Ureter (tissue), 1 donor: Measurements from ENCODE around the gene SOX8. TPM values are rescaled to one million over a fixed set of nuclear protein-coding genes. Genes with fewer than 3 reads are reported as not detected.

Source experiments
- DNase-seq: peaks from one replicate; pipeline ENCODE4 v3.0.0-alpha.2; 2020; ENCODE audit warnings: low spot score
- total RNA-seq: library from RNA; stranded (reverse); gene quantifications from one replicate; pipeline ENCODE4 v1.2.4, GENCODE V29; 2023
- donor health status: DM: yes; HTN: yes; CAD: no.

The SOX8 gene
- total RNA-seq, 1 donor from 2014 or later = 0.73 TPM

DNA sequence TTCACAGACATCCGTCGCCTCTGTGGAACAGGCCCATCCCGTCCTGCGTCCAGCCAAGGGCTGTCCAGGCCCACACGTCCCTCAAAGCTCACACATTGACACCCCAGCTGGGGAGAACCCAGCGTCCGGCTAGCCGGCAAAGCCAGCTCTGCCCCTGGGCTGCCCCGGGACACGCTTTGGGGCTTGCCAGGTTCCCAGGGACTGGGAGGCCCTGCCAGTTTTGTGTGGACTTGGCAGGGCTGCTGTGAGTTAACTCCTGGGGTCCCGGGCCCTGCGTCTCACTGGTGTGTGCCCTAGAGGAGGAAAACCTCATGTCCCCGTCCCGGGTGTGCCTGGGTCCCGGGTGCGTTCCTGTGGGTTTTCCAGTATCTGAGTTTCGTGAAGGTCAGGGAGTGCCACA is 6.3 kb downstream of the SOX8 start:
- no peak for DNase-seq

DNA sequence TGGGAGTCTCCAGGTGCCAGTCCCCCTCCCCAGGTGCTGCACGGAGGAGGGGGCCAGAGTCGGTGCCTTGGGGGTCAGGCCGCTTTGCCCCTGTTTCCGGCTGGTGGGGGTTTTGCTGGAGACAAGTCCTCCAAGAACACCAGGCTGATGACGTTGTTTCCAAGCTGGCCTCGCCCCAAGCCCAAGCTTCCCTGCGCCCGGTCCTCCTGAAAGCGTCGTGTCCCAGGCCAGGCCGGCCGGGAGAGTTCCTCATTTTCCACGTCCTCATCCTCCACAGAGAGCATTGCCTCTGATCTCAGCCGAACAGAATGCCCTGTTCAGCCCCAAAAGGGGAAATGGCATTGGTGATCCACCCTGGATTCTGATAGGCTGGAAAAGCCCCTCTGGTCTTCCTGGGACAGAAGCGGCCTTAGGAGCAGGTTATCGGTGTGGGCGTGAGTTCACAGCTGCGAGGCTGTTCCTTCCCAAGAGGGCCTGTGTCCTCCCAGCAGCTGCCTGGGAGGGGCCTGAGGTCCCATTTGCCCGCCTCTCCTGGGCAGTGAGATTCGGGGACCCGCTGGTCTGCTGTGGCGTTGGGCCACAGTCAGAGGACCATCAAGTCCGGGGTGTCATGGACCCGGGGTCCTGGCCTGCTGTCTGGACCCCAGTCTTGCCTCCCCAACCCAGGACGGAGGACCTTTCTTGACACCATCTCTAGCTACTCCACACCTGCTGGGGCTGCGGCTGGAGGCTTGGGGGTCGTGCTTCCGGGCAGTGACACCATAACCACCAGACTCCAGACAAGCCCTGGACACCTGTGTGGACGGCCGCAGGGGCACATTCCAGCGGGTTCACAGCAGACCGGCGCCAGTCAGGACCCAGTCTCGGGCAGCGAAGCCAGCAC is 7.1 kb downstream of the SOX8 start:
- DNase-seq = no peak

DNA sequence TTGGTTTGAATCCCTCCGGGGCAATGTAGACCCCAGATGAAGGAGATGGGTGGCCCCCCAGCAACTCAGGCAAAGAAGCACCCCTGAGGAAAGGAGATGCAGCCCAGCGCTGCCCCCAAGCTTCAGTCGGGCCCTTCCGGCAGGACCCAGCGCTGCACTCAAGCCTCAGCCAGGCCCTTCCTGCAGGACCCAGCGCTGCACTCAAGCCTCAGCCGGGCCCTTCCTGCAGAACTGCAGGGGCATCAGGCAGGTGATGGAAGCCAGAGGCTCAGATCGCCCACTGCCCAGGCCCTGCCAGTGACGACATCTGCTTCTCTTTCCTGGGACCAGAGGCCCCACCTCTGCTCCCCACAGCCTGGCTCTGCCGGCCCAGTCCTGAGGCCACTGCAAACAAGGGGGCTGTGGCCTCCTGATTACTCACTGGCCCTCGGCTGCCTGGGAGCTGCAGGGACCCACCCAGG is 7.8 kb downstream of the SOX8 start:
- no peak for DNase-seq

DNA sequence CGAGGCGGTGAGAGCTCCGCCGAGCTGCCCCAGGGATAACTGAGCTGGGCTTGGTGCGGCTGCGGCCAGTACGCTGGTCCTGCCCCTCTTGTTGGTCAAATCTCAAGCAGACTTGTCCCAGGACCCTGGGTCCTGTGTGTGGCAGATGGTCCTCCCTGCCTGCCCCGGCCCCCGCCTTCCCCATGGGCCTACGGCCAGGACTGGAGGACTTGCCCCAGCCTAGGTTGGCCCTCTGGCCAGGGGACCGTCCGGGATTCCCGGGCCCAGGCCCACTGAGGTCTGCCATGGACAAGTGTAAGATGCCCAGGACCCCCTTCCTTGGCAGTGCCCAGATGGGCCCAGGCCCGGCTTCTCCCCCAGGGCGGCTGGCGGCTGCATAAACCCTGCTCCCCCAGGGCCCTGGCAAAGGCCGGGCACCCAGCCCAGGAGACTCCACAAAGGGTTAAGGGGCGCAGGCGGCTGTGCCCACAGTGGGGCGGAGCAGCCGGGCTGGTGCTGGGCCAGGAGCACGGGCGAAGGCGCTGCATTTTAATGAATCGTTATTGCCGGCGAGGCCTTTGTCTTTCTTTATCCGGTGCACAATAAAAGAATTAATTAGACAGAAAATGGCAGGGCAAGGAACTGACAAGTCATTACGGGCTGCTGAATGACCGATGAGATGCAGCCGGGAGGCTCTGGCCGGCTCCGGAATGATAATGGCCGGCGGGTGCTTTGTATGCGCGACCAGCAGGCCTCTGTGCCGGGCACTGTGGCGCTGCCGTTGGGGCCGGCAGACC is 9.1 kb downstream of the SOX8 start:
- no peak for DNase-seq

DNA sequence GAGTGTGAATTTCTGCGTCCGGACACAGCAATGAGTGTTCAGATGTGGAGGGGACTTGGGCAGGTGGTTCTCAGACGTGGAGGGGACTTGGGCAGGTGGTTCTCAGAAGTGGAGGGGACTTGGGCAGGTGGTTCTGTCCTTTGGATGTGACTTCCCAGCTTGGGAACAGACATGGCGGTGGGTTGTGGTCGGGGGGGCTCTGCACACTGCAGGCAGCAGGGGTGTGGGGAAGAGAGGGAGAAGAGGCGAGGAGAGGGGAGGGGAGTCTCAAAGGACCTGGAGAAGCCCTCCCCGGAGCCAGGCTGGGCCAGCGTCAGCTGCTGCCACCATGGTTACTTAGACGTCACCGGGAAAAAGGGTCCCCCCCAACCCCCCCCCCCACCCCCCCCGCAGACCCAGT is 9.8 kb downstream of the SOX8 start:
- DNase-seq = no peak

DNA sequence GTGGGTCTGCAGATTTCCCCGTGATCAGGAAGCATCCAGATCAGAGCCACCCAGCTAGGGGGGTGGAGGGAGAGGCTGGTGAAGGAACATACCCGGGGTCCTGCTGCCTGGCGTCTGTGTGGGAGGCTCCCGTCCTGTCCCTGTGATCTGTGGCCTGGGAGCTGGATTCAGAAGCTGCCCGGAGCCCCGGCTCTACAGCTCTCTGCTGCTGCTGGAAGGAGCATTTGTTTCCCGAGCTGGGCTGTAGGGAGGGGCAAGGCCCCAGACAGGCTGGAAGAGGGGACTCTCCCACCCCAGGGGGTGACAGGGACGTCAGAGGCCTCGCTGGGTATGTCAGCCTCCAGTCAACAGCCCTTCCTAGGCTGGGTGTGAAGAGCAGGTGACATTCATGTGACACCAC is 10.2 kb downstream of the SOX8 start:
- DNase-seq = no peak

DNA sequence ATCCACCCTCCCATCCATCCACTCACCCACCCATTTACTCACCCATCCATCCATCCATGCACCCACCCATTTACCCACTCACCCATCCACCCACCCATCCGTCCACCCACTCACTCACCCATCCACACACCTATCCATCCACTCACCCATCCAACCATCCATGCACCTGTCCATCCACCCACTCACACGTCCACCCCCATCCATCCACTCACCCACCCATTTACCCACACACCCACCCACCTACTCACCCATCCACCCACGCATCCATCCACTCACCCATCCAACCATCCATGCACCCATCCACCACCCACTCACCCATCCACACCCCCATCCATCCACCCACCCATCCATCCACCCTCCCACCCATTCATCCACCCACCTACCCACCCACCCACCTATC is 12.2 kb downstream of the SOX8 start:
- no peak for DNase-seq

DNA sequence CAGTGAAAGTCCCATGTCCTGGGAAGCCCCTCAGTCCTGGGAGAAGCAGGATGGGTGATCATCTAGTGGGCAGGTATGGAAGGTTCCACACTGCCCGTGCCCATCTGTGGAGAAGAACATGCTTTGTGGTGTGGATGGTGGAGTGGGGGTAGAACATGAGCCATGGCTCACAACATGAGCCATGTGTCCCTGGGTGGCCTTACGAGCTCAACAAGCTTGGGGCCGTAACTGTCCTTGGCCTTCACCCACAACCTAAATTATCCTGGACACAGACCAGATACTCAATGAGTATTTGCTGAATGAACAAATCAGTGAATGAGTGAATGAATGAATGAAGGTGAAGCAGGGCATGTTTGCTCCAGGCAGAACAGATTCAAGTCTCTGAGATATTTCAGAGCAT is 13.5 kb downstream of the SOX8 start:
- DNase-seq = no peak

DNA sequence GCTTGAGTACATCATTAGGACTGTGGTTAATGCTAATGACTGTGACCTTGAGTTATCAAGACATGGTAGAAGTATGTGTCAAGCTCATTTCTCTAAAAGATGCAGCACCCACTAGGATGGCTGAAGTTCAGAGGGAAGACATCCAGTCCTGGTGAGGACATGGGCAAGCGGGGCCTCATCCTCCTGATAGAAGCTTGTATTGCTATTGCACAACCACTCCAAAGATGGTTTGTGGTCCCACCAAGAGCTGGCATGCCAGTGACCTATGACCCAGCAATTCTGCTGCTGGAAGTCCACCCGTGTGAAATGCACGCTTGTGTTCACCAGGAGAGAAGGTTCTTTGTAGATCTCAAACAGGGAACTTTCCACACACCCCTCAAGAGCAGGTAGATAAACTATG is 14.2 kb downstream of the SOX8 start:
- no peak for DNase-seq

DNA sequence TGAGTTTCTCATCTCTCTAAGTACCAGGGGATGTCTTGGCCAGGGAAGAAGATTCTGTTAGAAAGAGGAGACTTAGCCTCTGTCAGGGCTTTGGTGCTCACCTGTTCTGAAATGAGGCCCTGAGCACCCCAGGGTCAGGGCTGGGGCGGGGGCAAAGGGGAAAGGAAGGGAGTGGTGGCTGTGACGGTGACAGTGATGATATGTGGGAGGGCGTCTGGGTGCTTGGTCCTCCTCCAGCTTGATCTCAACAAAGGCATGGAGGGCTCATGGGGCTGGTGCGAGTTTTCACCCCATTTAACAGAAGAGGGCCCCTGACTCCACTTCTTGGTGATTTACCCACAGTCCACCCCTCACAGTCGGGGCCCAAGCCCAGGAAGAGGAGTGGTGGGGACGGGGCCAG is 15.1 kb downstream of the SOX8 start:
- no peak for DNase-seq

DNA sequence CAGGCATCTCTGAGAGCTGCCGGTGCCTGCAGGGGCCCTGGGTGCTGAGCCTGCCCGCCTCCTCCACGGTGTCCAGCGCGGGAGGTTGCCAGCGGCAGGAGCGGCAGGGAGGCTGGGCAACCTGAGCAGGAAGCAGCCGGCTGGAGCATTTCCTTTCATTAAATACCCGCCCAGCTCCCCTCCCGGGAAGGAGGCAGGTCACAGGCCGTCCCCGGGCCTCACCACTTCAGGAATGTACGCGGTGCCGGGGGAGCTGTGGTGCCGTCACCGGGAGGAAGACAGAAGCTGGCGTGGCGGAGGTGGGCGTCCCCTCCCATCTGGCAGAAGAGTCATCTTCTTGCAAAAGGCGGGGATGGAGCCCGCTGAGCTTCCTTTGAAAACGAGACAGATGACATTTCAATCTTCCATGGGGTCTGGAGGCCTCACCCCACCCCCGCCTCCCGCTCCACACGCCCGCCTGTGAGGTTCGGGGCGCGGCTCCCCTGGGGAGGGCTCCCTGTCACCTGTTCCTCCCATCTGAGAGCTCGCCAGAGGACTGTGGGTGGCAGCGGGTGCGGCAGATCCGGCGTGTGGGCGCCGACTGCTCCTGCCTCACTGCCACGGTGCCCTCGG is 16.0 kb downstream of the SOX8 start:
- DNase-seq = peak; percentile 76

DNA sequence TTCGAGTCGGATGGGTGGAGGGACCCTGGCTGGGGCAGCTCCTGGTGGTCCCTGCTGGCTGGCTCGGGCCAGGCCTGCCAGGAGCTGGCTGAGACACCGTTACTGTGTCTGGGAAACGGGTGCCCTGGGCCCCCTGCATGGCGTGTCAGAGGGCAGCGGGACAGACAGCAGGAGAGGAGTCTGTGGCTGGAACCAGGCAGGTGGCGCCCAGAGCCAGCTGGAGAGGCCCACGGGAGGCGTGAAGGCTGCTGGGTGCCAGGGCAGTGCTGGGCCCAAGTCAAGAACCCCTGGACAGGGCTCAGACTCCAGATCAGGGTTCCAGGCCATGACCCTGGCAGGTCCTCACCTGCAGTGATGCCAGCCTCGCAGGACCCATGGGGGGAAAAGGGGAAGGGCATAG is 16.6 kb downstream of the SOX8 start:
- no peak for DNase-seq

DNA sequence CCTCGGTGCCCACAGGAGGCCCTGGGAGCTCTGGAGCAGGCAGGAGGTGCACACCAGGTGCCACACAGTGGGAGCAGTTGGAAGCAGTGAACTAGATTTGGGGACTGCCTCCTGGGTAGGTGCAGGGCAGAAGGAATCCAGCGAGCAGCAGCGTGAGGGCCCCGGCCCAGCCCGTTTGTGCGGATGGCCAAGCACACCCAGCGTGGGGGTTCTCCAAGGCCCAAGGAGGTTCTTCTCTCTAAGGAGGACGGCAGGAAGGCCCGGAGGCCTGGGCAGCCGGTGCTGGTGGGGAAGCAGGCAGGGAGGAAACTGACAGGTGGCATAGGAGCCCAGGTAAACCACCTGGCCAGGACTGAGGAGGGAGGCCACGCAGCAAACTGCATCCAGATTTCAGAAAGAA is 17.0 kb downstream of the SOX8 start:
- no peak for DNase-seq

DNA sequence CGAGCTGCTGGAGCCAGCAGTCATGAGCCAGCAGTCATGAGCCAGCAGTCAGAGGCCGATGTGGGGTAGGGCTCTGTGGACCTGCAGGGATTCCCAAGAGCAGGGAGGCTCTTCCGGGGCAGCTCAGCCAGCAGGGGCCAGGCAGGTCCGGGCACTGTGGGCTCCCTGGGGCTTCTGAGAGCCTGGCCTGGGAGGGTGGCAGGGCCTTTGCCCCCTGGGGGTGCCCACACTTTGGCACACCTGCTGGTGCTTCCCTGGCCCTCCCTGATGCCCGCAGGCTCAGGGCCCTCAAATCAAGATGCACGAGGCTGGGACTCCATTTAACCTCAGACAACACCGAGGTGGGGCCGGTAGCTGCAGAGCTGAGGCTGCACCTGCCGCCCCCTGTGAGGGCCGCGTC is 18.1 kb downstream of the SOX8 start:
- DNase-seq = no peak

DNA sequence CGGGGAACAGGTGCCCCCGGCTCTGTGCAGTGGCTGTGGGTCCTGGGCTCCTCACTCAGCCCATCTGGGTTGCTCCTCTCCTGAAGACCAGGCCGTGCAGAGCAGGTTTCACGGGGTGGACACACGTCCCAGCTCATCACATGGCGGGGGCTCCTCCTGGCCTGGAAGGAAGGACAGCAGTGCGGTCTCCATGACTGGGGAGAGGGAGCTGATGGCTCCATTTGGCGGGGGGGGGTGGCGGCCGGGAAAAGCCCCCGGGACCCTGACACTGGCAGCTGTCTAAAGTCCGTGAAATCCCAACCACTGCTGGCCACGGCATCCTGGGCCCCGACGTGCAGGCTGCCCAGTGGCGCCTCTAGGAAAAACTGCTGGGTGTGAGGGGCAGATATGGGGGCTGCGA is 19.0 kb downstream of the SOX8 start:
- DNase-seq = no peak

DNA sequence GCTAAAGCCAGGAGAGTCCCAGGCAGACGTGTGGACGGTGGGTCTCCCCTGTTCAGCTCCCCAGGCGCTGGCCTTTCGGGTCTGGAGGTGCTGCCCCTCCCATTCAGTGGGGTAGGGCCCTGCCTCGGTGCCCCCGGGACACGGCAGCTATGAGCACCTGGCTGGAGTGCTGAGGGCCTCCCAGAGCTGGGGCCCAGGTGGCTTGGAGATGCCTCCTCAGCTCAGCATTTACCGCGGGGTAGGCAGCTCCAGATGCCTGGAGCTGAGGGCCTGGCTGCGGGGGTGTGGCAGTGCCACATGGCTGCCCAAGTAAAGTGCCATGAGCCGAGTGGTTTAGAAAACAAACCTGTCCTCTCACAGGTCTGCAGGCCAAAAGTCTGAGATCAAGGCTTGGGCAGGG is 19.5 kb downstream of the SOX8 start:
- no peak for DNase-seq

DNA sequence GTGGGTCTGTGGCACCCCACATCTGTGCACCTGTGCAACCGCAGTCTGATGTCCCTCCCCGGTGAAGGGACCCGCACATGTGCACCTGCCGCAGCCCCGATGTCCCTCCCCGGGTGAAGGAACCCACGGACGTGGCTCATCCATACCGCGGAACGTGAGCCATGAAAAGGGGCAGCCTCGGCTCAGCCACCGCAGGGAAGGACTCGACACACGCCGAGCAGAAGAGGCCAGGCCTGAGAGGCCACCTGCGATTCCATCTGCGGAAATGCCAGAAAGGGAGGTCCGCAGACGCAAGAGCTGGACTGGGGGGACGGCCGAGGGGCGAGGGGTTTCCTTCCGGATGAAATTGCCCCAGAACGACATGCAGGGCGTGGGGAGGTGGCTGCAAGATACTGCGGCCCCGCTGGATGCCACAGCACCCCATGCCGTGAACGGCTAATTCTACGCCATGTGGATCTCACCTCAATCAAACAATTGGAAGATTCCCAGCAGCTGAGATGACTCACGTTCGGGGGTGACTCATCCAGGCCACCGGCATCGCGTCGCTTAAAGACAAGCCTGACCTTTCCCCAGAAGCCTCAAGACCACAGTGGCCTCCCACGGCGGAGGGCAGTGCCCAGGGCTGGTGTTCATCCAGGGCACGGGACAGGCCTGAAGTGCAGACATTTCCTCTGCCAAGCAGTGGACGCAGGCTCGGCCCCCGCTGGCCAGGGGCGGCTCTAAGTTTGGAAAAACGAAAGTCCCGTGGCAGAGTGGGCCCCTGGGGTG is 21.0 kb downstream of the SOX8 start:
- DNase-seq = peak; percentile 69

DNA sequence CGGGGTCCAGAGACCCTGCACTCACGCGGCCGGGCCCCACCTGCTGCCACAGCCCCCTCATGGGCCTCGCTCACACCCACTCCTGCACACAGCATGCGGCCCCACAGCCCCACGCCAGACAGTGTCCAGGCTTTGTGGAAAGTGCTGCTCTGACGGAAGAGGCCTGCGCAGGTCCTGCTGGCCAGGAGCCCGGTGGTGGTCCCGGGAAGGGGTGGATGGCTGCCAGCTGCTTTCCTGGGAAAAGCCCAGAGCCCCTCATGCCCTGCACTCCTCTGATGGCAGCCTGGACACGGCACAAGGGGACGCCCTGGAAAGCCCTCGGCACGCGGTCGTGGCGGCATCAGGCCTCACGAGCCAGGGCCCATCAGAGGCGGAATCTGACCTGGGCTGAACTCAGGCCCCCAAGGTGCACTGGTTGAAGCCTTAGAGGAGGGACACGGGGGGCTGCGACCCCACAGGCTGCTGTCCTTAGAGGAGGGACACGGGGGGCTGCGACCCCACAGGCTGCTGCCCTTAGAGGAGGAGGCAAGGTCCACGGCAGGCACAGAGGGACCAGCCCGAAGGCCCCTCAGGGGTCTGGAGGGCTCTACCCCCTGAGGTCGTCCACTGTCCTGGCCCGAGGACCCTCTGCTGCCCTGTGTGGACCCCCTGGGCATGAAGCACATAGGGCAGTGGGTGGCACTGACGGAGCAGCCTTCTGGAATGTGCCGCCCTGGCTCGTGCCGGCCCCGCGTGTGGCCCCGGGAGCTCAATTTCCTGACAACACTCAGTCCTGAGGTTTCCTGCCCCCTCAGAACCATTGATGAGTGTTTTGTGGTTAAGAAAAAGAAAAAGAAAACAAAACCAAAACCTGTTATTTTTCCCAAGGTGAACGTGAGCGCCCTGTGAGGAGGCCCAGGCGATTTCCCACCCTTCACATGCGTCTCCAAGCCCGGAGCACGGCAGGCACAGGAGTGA is 22.1 kb downstream of the SOX8 start:
- no peak for DNase-seq

DNA sequence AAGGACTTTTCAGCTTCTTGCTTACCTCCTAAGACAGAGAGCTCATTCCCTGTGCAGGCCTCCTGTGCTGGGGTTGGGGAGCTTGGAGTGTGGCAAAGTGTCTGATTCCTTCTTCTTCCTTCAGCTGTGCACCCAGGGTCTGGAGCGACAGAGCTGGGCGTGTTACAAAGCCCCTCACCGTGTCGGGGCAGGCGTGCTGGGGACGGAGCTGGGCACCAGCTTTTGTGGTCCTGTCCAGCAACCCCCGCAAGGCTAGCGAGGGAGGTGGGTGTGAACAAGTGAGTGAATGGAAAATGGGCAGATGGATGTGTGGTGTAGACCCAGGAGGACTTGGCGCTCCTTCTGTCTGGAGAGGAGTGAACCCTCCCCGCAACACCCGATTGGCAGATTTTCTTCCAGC is 23.7 kb downstream of the SOX8 start:
- no peak for DNase-seq

DNA sequence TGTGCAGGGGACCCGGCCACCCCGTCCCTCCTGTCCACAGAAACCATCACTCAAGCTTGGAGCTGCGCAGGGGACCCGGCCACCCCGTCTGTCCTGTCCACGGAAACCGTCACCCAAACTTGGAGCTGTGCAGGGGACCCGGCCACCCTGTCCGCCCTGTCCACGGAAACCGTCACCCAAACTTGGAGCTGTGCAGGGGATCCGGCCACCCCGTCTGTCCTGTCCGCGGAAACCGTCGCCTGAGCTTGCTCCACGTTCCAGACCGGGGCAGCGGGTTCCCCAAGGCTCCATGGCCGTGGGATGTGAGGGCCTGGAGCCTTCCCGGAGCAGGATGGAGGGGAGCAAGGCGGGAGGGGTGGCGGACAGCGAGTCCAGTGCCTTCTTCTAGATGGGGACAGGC is 25.2 kb downstream of the SOX8 start:
- DNase-seq = no peak
